Measurements from ENCODE around the gene RSRC1. TPM values are rescaled to one million over a fixed set of nuclear protein-coding genes. Genes with fewer than 3 reads are reported as not detected.

The RSRC1 gene
- total and polyA plus RNA-seq, 7 donors = 12.9 to 27.2 (median 19.7) TPM

DNA sequence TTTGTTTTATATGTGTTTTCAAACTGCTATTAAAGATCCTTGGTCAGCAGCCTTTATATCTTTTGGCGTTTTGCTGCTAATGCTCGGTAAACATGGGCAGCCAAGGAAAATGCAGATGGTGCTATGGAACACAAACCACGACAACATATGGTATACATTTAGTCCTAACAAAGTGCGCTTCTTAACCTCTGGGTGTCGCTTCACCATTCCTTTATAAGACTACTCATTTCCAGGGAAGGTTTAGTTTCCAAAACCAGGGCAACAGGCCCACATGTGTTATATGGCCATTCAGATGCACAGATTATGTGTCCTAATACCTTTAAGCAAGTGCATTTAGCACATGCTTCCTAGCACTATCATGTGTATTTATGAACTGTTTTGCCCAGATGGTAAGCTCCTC, 18.4 kb upstream of the RSRC1 start:
- TF ChIP-seq, protein P1, sequence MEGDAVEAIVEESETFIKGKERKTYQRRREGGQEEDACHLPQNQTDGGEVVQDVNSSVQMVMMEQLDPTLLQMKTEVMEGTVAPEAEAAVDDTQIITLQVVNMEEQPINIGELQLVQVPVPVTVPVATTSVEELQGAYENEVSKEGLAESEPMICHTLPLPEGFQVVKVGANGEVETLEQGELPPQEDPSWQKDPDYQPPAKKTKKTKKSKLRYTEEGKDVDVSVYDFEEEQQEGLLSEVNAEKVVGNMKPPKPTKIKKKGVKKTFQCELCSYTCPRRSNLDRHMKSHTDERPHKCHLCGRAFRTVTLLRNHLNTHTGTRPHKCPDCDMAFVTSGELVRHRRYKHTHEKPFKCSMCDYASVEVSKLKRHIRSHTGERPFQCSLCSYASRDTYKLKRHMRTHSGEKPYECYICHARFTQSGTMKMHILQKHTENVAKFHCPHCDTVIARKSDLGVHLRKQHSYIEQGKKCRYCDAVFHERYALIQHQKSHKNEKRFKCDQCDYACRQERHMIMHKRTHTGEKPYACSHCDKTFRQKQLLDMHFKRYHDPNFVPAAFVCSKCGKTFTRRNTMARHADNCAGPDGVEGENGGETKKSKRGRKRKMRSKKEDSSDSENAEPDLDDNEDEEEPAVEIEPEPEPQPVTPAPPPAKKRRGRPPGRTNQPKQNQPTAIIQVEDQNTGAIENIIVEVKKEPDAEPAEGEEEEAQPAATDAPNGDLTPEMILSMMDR (IDR thresholded peaks at IDR 0.05) = peak; percentile 13
- Histone ChIP-seq H3K4me3 (no peak overlapping the region), H3K4me1 (no peaks in the 10 kb centered on the region), H3K9me3 (no peaks in the 10 kb centered on the region), H3K36me3 (ENCODE audit: insufficient read depth in 1 of 2, low read depth in 1 of 2) (no peaks in the 10 kb centered on the region), H3K27me3 (ENCODE audit: insufficient read depth in 3 of 3, low read length in 2 of 3) (peaks cover 14 to 43% (median 16%) of the 10 kb centered on the region in 3 donors), H3K27ac (no peak overlapping the region)
- no peak for DNase-seq
- WGBS, 3 donors = 18 to 31% (median 27%) methylated on average over 5 of the region's 5 CpGs
- ATAC-seq = no peak
- intact Hi-C loops (cut with DNase I) = loop anchor here in 1 of 2 donors (5.0 kb wide), 1 partner anchor 341 kb away; no protein-coding TSS in a partner anchor

DNA sequence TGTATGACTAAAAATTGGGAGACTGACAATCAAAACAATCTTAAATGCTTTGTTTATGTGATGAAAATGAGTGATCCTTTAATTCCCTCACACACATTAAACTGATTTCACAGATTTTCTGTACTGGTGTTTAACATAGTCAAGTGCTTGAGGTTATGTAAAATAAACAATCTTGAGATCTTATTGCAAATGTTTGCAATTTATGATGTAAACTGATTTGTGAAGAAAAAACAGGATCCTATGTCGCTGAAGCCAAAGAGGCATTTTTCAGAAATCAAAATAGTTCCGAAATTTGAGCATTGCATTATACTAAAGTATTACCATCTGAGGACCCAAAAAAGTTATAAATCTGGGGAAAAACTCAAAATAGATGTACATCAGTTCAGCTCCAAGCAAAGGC, 16.4 kb upstream of the RSRC1 start:
- TF ChIP-seq, protein P1 (IDR thresholded peaks at IDR 0.05) = no peak
- ATAC-seq (no peak), DNase-seq (no peak)
- Histone ChIP-seq H3K27me3 (ENCODE audit: insufficient read depth in 3 of 3, low read length in 2 of 3) (peaks cover 9 to 62% (median 27%) of the 10 kb centered on the region in 3 donors), H3K36me3 (ENCODE audit: insufficient read depth in 1 of 2, low read depth in 1 of 2) (no peaks in the 10 kb centered on the region), H3K4me1 (peaks cover 10% of the 10 kb centered on the region), H3K27ac (no peak overlapping the region), H3K9me3 (no peaks in the 10 kb centered on the region), H3K4me3 (no peak overlapping the region)
- WGBS, 3 donors = 91 to 94% (median 92%) methylated on average over 2 of the region's 2 CpGs
- intact Hi-C loops (cut with DNase I) = loop anchor here in 1 of 2 donors (5.0 kb wide), 1 partner anchor 339 kb away; no protein-coding TSS in a partner anchor

DNA sequence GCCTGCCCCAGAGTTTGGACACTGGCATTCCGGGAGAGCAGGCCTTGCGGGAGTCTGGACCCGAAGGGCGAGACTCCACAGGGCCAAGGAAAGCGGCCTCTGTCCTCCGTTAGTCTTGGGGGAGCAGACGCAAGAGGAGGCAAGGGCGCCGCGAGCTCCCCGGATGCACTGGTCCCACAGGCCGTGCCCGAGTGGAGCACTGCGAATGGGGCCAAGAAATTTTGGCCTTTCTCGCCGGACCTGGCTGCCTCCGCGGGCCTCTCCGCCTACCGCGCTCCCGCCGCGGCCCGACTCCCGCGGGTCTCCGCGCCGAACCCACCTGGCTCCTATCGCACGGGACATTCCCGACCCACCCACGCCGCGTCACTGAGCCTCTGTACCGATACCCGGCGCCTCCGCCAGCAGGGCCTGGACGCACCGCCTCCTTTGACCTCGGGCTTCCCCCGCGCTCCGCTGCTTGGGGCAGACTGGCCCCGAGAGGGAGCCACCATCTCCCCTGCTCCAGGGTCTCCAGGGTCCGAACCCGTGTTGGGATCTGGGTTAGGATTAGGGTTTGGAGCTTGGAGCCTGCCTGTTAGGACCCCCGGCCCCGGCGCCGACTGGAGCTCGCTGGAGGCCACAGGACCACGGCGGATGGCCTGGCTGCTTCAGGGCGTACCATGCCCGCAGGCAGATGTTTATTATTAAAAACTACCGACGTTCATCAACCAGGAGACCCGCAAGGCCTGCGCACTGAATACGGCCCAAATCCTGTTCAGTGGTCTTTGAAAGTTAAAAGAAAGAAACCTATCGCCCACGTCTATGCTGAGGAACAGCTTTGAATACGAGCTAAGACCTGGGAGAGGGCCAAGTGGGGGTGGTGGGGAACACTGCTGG, 15.4 kb upstream of the RSRC1 start:
- ATAC-seq (no peak), DNase-seq (no peak)
- TF ChIP-seq, protein P1 (IDR thresholded peaks at IDR 0.05) = no peak
- 15 to 23% (median 17%) methylated on average over 63 to 66 of the region's 66 CpGs for whole genome bisulfite sequencing, 3 donors
- Histone ChIP-seq H3K36me3 (ENCODE audit: insufficient read depth in 1 of 2, low read depth in 1 of 2) (no peaks in the 10 kb centered on the region), H3K27ac (no peak overlapping the region), H3K4me1 (peaks cover 11% of the 10 kb centered on the region), H3K27me3 (ENCODE audit: insufficient read depth in 3 of 3, low read length in 2 of 3) (peaks cover 7 to 72% (median 33%) of the 10 kb centered on the region in 3 donors), H3K4me3 (peak overlapping the region; percentile 4), H3K9me3 (no peaks in the 10 kb centered on the region)
- intact Hi-C loops (cut with DNase I) = loop anchor here in 1 of 2 donors (5.0 kb wide), 1 partner anchor 338 kb away; no protein-coding TSS in a partner anchor

DNA sequence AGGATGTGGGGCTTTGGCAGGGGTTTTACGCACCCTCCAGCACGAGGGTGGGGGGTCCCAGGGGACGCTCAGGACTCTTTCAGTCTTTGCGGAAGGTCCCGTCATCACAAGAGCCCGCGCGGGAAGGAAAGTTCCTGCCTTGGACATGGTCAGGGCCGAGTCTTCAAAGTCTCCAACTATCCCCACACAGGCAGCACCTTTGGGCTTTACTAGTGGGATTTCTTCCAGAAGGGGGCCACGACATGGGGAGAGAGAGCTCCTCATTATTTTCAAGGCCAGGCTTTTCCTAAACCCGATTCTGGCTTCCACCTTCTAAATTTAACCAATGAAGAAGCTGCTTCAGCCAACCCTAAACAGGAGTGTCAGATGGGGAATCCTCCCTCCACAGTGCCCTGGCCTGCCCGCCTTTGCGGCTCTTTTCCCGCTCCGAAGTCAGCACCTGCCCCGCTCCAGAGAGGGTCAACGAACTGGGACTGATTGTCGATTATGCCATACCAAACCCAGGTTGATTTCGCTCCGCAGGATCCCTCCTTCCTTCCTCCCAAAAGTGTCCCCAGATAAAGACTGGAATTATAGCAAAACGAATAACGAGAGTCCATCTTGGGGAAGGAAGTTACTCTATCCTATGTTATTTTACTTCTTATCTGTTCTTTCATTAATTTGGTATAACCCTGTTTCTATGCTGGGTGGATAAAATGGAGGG, 14.6 kb upstream of the RSRC1 start:
- TF ChIP-seq, protein P1 (IDR thresholded peaks at IDR 0.05) = no peak
- intact Hi-C loops (cut with DNase I) = no loop called here
- DNase-seq = no peak

More for the DNA sequence above, 14.6 kb upstream of the RSRC1 start:
- H3K9me3 ChIP-seq = no peaks in the 10 kb centered on the region
- H3K27me3 ChIP-seq (ENCODE audit: insufficient read depth in 3 of 3, low read length in 2 of 3) = peaks cover 7 to 80% (median 33%) of the 10 kb centered on the region in 3 donors
- peaks cover 11% of the 10 kb centered on the region for H3K4me1 ChIP-seq
- no peak overlapping the region for H3K27ac ChIP-seq
- ATAC-seq = no peak
- no peak overlapping the region for H3K4me3 ChIP-seq
- no peaks in the 10 kb centered on the region for H3K36me3 ChIP-seq (ENCODE audit: insufficient read depth in 1 of 2, low read depth in 1 of 2)
- 10 to 15% (median 13%) methylated on average over 22 of the region's 22 CpGs for WGBS, 3 donors
